HepG2 (cell line): ENCODE data around the gene NAB2. TPM values are rescaled to one million over a fixed set of nuclear protein-coding genes. Genes with fewer than 3 reads are reported as not detected.

Experiments
- AGO2 ChIP-seq: fragments of 200-400 bp; formaldehyde crosslinking; optimal IDR thresholded peaks from 2 replicates; pipeline ENCODE3; 2017; ENCODE audit warnings: mild to moderate bottlenecking, low read depth, low read length, moderate library complexity
- FOXO1 ChIP-seq: sonication (generic); formaldehyde crosslinking; IDR thresholded peaks from 2 replicates; pipeline ENCODE4 v1.4.0; 2020; ENCODE audit warnings: missing genetic modification reagents
- HOXA7 ChIP-seq: sonication (generic); formaldehyde crosslinking; IDR thresholded peaks from 2 replicates; pipeline ENCODE4 v1.8.1; 2022; ENCODE audit warnings: mild to moderate bottlenecking, missing genetic modification reagents, moderate library complexity
- KAT7 ChIP-seq: IDR thresholded peaks from 2 replicates; pipeline ENCODE4 v1.6.1; 2018; ENCODE audit warnings: borderline replicate concordance, missing compliant biosample characterization
- MAFG ChIP-seq: sonication (generic); formaldehyde crosslinking; IDR thresholded peaks from 2 replicates; pipeline ENCODE4 v1.5.1; 2020; ENCODE audit warnings: mild to moderate bottlenecking, missing genetic modification reagents
- MXI1 ChIP-seq: IDR thresholded peaks from 3 replicates; pipeline ENCODE4 v1.6.1; 2012; ENCODE audit warnings: low read depth, low read length, inconsistent platforms, borderline replicate concordance
- NFKBIZ ChIP-seq: IDR thresholded peaks from 2 replicates; pipeline ENCODE4 v1.6.1; 2018; ENCODE audit warnings: missing genetic modification reagents, missing compliant biosample characterization
- NR2F6 ChIP-seq, 2 experiments: IDR thresholded peaks; 2 replicates each; pipeline ENCODE4 v1.6.1; 2016; ENCODE audit warnings: antibody characterized with exemption in 1 of 2, mild to moderate bottlenecking in 1 of 2
- POLR2G ChIP-seq: fragments of 200-400 bp; formaldehyde crosslinking; IDR thresholded peaks from 2 replicates; pipeline ENCODE4 v1.6.1; 2018; ENCODE audit warnings: mild to moderate bottlenecking, low read depth, low read length, moderate library complexity
- PRPF4 ChIP-seq: fragments of 200-400 bp; formaldehyde crosslinking; IDR thresholded peaks from 2 replicates; pipeline ENCODE4 v1.6.1; 2016; ENCODE audit warnings: low read length, low read depth; ENCODE audit not compliant: poor library complexity, severe bottlenecking
- PTBP1 ChIP-seq: fragments of 200-400 bp; formaldehyde crosslinking; IDR thresholded peaks from 2 replicates; pipeline ENCODE4 v1.6.1; 2018; ENCODE audit warnings: low read length, low read depth; ENCODE audit not compliant: poor library complexity, severe bottlenecking
- SP4 ChIP-seq: sonication (generic); formaldehyde crosslinking; IDR thresholded peaks from 2 replicates; pipeline ENCODE4 v1.8.1; 2023; ENCODE audit warnings: mild to moderate bottlenecking, missing genetic modification reagents
- TARDBP ChIP-seq: sonication (generic); formaldehyde crosslinking; IDR thresholded peaks from 2 replicates; pipeline ENCODE4 v1.8.0; 2022; ENCODE audit warnings: mild to moderate bottlenecking, missing genetic modification reagents
- WIZ ChIP-seq: sonication (generic); formaldehyde crosslinking; IDR thresholded peaks from 2 replicates; pipeline ENCODE4 v1.5.1; 2020; ENCODE audit warnings: mild to moderate bottlenecking, missing genetic modification reagents
- ZC3H4 ChIP-seq: sonication (generic); formaldehyde crosslinking; IDR thresholded peaks from 2 replicates; pipeline ENCODE4 v1.4.0; 2020; ENCODE audit warnings: missing genetic modification reagents, borderline replicate concordance
- ZFP41 ChIP-seq: sonication (generic); formaldehyde crosslinking; IDR thresholded peaks from 2 replicates; pipeline ENCODE4 v1.4.0; 2020; ENCODE audit warnings: mild to moderate bottlenecking, missing genetic modification reagents, borderline replicate concordance
- ZNF136 ChIP-seq: sonication (generic); formaldehyde crosslinking; IDR thresholded peaks from 2 replicates; pipeline ENCODE4 v1.8.1; 2022; ENCODE audit warnings: low read depth, mild to moderate bottlenecking, moderate library complexity, missing genetic modification reagents
- ZNF230 ChIP-seq: sonication (generic); formaldehyde crosslinking; IDR thresholded peaks from 2 replicates; pipeline ENCODE4 v1.4.0; 2020; ENCODE audit warnings: mild to moderate bottlenecking, missing genetic modification reagents
- ZNF274 ChIP-seq: sonication (generic); formaldehyde crosslinking; IDR thresholded peaks from 2 replicates; pipeline ENCODE4 v1.5.1; 2020; ENCODE audit warnings: mild to moderate bottlenecking, missing genetic modification reagents
- ZNF510 ChIP-seq: sonication (generic); formaldehyde crosslinking; IDR thresholded peaks from 2 replicates; pipeline ENCODE4 v1.4.0; 2020; ENCODE audit warnings: low read depth, mild to moderate bottlenecking, missing genetic modification reagents
- ZNF792 ChIP-seq: IDR thresholded peaks from 2 replicates; pipeline ENCODE4 v1.6.1; 2016
- ZNF879 ChIP-seq: sonication (generic); formaldehyde crosslinking; IDR thresholded peaks from 2 replicates; pipeline ENCODE4 v1.8.1; 2023; ENCODE audit warnings: missing genetic modification reagents
- polyA plus RNA-seq, 8 experiments: library from polyadenylated mRNA; depleted of rRNA in 3 of 8; stranded (reverse) in 7 of 8; unstranded in 1 of 8; fragments of >200 nt; fragmentation: Illumina TruSeq in 4 of 8; extraction: Trizol in 4 of 8; gene quantifications; 2 replicates each; pipeline versions ENCODE4 v1.2.1 to v1.2.3, GENCODE V29; 2011 to 2016; ENCODE audit warnings: low read depth in 4 of 8, missing spikeins in 1 of 8, mixed read lengths in 1 of 8; ENCODE audit not compliant: insufficient read depth in 1 of 8
- total RNA-seq, 5 experiments: library from RNA; depleted of rRNA; stranded (reverse); fragments of >200 nt; fragmentation: Illumina TruSeq; extraction: Trizol; gene quantifications; 2 replicates each; pipeline ENCODE4 v1.2.3, GENCODE V29; 2016; ENCODE audit warnings: low read depth in 1 of 5
- TF ChIP-seq, protein P1 (sequence below): sonication (generic); formaldehyde crosslinking; IDR thresholded peaks from 2 replicates; pipeline ENCODE4 v1.8.0; 2022; ENCODE audit warnings: mild to moderate bottlenecking, missing genetic modification reagents, borderline replicate concordance
- TF ChIP-seq, protein P2 (sequence below): sonication (generic); formaldehyde crosslinking; IDR thresholded peaks from 2 replicates; pipeline ENCODE4 v1.5.1; 2020; ENCODE audit warnings: mild to moderate bottlenecking, missing genetic modification reagents

The NAB2 gene
- total and polyA plus RNA-seq, 2 of the 13 experiments (the other 11 are each of a cell fraction or from before 2014, with no cell fraction given) = 11.7 to 12.9 TPM

DNA sequence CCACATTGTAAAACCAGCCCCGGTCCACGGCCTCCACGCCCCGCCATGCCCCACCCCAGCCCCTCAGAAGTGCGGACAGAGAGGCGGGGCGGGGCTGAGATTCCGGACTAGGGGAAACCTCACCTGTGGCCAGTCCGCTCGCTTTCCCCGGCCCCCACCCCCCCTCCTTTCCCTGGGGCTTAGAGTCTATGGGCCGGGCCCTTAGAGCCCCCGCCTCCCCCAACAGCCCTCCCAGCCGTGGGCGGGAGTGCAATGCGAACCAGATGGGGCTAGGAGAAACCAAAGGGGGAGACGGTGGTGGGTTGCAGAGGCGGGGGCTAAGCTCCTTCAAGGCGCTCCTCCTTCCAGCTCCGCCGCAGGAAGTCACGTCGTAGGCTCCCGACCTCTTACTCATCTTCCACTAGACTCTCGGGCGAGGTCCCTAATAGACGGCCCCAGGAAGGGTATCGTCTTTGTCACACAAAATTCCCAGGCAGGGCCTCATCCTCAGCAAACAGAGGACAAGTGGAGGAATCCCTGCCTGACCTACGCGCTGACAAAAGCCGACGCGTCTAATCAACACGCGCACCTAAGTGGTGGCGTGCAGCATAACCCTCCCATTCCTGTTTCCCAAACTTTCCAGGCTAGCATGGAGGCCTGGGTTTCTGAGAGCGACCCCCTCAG is 1.1 kb upstream of the NAB2 start (continued):
- TF ChIP-seq MXI1 (0 out of 3 replicates have a peak, but pooled peaks have one; percentile 26), PTBP1 (peak; percentile 33), WIZ (0 out of 2 replicates have a peak, but pooled peaks have one; percentile 12), ZC3H4 (CRISPR knock-in tag) (peak; percentile 45; the same call in 1 of the 2 replicates), HOXA7 (no peak), ZFP41 (CRISPR knock-in tag) (0 out of 2 replicates have a peak, but pooled peaks have one; percentile 27), AGO2 (peak; percentile 49), NFKBIZ (no peak), TARDBP (CRISPR knock-in tag) (no peak), ZNF510 (CRISPR knock-in tag) (peak; percentile 43; the same call in 1 of the 2 replicates), KAT7 (CRISPR knock-in tag) (no peak), NR2F6 (IDR thresholded peaks at IDR 0.05) (no peak), NR2F6 (CRISPR knock-in tag; IDR thresholded peaks at IDR 0.05) (peak; percentile 22; the same call in 1 of the 2 replicates), ZNF879 (CRISPR knock-in tag) (no peak), ZNF230 (0 out of 2 replicates have a peak, but pooled peaks have one; percentile 11), FOXO1 (CRISPR knock-in tag) (no peak), ZNF274 (no peak), PRPF4 (no peak), MAFG (CRISPR knock-in tag) (no peak), ZNF136 (no peak), SP4 (CRISPR knock-in tag) (peak; percentile 13; the same call in 1 of the 2 replicates), POLR2G (peak; percentile 72; the same call in 1 of the 2 replicates), ZNF792 (CRISPR knock-in tag) (no peak)
- TF ChIP-seq, protein P1, sequence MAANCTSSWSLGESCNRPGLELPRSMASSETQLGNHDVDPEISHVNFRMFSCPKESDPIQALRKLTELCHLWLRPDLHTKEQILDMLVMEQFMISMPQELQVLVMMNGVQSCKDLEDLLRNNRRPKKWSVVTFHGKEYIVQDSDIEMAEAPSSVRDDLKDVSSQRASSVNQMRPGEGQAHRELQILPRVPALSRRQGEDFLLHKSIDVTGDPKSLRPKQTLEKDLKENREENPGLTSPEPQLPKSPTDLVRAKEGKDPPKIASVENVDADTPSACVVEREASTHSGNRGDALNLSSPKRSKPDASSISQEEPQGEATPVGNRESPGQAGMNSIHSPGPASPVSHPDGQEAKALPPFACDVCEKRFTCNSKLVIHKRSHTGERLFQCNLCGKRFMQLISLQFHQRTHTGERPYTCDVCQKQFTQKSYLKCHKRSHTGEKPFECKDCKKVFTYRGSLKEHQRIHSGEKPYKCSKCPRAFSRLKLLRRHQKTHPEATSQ (CRISPR knock-in tag) = no peak
- TF ChIP-seq, protein P2, sequence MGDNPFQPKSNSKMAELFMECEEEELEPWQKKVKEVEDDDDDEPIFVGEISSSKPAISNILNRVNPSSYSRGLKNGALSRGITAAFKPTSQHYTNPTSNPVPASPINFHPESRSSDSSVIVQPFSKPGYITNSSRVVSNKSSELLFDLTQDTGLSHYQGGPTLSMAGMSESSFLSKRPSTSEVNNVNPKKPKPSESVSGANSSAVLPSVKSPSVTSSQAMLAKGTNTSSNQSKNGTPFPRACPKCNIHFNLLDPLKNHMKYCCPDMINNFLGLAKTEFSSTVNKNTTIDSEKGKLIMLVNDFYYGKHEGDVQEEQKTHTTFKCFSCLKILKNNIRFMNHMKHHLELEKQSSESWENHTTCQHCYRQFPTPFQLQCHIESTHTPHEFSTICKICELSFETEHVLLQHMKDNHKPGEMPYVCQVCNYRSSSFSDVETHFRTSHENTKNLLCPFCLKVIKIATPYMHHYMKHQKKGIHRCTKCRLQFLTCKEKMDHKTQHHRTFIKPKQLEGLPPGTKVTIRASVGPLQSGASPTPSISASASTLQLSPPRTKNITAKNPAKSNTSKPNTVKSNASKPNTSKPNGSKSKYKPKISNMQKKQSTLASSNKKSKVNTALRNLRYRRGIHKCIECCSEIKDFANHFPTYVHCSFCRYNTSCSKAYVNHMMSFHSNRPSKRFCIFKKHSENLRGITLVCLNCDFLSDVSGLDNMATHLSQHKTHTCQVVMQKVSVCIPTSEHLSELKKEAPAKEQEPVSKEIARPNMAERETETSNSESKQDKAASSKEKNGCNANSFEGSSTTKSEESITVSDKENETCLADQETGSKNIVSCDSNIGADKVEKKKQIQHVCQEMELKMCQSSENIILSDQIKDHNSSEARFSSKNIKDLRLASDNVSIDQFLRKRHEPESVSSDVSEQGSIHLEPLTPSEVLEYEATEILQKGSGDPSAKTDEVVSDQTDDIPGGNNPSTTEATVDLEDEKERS (CRISPR knock-in tag) = no peak
